SK-N-MC (cell line): ENCODE data around the gene IMP4.

Source experiments
- EZH2 ChIP-seq: fragments of 200-600 bp; sonication (generic); IDR thresholded peaks from one replicate; pipeline ENCODE4 v1.6.1; 2017; ENCODE audit warnings: antibody characterized with exemption
- FOXP2 ChIP-seq: optimal IDR thresholded peaks from 2 replicates; pipeline ENCODE3; 2011; ENCODE audit warnings: mild to moderate bottlenecking, moderate library complexity; ENCODE audit not compliant: insufficient read depth; ENCODE audit errors: extremely low read length, control extremely low read depth
- POLR2AphosphoS5 ChIP-seq: IDR thresholded peaks from 2 replicates; pipeline ENCODE4 v1.6.1; 2012; ENCODE audit warnings: mild to moderate bottlenecking, low read depth, low read length, borderline replicate concordance

GRCh38 chr2:130347220-130347925, 4.7 kb downstream of the IMP4 start:
- TF ChIP-seq EZH2 (no peak), POLR2AphosphoS5 (no peak), FOXP2 (no peak)
